ENCODE measurements around the gene RCL1. TPM values are rescaled to one million over a fixed set of nuclear protein-coding genes. Genes with fewer than 3 reads are reported as not detected.

The RCL1 gene
- total RNA-seq, 1 experiment from 2014 or later, result 51.7 TPM

DNA sequence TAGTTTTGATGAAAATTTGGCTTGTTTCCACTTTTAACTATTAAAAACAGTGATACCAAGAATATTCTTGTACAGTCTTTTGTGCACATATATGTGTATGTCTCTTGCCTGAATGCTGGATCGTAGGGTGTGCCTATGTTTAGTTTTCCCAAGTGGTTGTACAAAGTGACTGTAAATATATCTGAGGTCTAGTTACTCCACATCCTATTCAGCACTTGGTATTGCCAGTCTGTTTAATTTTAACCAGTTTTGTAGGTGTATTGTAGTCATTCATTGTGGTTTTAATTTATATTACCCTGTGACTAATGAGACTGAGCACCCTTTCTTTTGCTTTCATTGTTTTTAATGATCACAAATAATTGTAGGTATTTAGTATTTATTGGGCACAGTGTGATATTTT lies 17.8 kb downstream of the RCL1 start:
- no peak for DNase-seq (ENCODE audit: low spot score)

- DNase-seq (ENCODE audit: low spot score), result no peak
Observed at GRCh38 chr9:4811824-4812223, 19.1 kb downstream of the RCL1 start.

GRCh38 chr9:4812858-4813257 lies 20.1 kb downstream of the RCL1 start:
- DNase-seq (ENCODE audit: low spot score), result no peak

GRCh38 chr9:4814913-4815312 lies 22.2 kb downstream of the RCL1 start:
- DNase-seq (ENCODE audit: low spot score), result no peak

DNA sequence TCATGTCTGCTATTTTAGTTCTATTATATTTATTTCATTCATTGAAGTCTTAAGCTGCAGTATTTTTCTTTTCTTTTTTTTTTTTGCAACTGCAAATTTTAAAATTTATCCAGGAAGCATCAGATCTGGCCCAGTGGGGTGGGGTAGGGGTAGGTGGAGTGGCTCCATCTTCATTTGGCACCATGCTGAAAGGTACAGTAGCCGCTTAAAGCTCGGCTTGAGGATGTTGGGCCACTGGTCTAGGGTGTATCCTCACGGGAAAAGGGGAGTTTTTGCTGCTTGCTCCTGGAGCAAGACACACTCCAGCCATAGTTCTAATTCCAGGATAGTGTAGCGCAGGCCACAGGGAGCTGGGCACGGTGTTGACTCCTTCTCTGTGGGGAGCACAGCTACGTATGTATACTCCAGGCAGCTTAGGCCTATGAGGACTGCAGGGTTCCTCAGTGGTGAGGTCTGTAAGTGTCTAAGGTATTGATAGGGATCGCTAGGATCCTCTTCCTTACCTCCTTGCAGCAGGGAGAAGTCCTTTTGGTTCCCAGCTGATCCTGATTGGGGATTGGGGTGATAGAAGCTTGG lies 22.7 kb downstream of the RCL1 start:
- DNase-seq (ENCODE audit: low spot score), result no peak

- DNase-seq (ENCODE audit: low spot score), result no peak
Observed at GRCh38 chr9:4820168-4820567, 27.4 kb downstream of the RCL1 start.

DNA sequence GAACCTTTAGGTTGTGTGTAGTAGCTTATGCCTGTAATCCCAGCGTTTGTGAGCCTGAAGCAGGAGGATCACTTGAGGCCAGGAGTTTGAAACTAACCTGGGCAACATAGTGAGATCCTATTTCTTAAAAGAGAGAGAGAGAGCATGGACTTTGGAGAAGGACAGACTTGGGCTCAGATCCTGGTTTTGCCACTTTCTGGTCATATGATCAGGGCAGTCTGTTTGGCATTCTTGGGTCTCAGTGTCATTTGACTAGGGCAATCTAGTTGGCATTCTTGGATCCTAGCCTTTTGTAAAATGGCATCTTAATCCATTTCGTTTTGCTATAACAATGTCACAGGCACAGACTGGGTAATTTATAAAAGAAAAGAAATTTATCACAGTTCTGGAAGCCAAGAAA lies 28.4 kb downstream of the RCL1 start:
- no peak for DNase-seq (ENCODE audit: low spot score)

GRCh38 chr9:4822057-4822456 lies 29.3 kb downstream of the RCL1 start:
- DNase-seq (ENCODE audit: low spot score), result no peak

- DNase-seq (ENCODE audit: low spot score), result no peak
Observed at GRCh38 chr9:4826417-4827166, 33.8 kb downstream of the RCL1 start.

DNA sequence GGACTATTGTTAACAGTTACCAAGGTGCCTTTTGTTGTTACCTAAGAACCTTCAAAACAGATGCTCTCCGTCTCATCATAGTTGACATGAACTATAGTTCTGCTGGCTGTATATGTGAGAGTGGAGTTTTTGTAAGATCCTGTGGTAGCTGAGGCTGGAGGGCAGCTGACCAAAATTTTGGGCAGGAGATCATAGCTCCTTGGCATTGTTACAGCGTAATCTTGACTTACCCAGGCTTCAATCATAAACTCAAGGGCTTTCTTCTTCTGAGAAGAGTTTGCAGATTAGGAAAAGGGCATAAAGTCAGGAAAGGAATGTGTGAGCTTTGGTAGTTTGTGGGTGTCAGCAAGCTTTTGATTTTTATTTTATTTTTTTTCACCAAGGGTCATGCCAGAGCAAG lies 34.5 kb downstream of the RCL1 start:
- DNase-seq (ENCODE audit: low spot score), result no peak

- no peak for DNase-seq (ENCODE audit: low spot score)
Observed at GRCh38 chr9:4828761-4829160, 36.0 kb downstream of the RCL1 start.

- DNase-seq (ENCODE audit: low spot score), result no peak
Observed at GRCh38 chr9:4829969-4830368, 37.2 kb downstream of the RCL1 start.

DNA sequence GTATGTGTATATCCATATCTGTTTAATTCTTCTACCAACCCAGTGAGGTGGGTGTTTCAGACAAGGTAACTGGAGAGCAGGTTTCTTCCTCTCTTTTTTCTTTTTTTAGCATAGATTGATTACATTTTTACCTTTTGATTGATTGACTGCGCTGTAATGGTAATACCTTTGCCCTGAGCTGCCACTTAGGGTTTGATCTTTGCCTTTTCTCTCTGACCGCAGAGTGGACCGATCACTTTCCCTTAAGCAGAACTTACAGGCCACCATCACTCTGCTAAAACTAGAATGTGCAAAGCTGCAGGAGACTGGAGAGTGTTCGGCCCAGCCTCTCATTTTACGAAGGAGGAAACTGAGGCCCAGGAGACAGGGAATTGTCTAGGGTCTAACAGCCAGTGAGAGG lies 38.0 kb downstream of the RCL1 start:
- DNase-seq (ENCODE audit: low spot score), result no peak

DNA sequence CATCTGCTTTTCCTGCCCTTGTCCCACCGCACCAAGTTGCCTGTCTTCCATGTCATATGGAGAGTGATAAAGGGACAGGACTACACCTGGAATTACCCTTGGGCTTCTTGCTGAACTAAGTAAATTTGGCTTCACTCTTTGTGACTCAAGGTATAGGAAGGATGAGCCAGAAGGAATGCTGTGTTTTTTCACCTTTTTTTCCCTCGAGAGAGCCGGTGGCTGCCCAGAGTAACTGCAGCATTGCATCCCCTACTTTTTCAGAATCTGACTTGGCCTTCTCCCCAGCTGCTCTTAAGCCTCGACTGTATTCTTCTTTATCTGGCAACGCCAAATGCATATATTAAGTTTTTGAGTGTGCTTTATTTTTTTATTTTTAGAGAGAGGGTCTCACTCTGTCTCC lies 38.4 kb downstream of the RCL1 start:
- DNase-seq (ENCODE audit: low spot score), result no peak

DNA sequence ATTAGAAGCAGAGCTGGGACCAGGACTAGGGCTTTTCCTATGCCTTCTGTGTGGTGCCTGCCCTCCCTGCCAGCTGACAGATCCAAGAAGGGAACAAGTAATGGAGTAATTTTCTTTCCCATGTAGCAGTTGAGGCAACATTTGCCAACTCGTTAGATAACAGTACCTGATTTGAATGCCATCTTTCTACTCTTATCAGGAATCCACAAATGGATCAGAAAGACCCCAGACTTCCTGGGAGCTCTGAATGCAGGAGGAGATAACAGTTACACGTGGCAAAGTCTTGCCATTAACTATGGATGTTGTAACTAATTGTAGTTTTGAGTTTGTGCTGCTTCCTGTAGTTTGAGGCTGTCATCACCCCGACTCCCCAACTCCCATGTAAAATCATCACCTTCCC lies 39.2 kb downstream of the RCL1 start:
- no peak for DNase-seq (ENCODE audit: low spot score)

DNA sequence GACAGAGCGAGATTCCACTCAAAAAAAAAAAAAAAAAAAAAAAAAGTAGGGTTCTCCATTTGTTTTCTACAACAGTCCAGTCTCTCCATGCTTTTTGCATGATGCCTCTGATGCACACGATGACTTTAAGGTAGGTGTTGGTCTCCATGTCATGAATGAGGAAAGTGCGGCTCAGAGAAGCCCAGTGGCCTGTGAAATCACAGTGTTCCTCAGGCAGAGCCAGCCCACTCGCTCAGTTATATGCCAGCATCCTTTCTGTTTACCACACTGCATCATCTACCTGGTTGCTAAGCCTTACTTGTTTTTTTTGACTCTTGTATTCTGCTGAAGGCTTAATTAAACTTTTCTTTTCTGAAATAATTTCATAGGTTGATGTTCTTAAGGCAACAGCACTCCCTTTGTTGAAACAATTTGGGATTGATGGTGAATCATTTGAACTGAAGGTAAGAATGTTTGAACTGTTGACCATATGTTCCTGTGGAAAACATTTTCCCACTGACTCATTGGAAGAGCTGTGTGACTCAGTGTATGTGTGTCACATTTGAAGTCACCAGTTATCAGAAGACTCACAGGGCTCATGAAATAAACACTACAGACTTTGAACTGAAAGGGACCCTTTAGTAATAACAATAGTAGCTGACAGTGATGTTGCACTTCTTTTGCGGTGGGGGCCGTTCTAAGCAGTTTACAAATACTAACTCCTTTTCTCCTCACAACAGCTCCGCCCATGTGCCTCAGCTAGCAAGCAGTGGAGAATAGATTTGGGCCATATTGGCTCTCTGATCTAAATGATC lies 40.2 kb downstream of the RCL1 start:
- peak; percentile 36 for DNase-seq (ENCODE audit: low spot score)

DNA sequence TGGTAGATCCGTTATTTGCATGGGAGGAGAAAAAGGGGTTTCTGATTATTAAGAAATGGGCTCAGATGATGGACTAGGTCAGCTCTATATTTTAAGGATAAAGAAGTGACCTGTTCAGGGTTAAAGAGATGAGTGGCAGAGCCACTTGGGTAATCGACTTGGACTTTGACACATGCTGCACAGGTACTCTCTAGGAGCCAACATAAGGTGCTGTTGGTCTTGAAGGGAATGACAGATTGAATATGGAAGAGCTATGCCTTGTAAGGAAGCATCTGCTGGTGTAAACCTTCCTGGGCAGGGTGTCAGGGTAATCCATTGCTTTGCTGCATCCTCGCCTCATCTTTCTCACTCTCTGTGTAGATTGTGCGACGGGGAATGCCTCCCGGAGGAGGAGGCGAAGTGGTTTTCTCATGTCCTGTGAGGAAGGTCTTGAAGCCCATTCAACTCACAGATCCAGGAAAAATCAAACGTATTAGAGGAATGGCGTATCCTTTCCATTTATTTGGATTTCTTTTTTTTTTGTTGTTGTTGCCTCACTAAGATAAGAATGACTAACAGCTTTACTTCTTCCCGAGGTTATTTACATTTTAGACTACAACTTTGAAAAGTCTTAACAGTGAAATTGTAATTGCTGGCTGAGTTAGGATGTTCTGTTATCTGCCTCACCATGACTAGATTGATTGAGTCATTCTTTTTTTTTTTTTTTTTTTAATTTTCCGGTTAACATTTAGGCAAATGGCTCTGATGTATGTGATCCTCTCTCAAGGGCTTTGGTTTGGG lies 41.2 kb downstream of the RCL1 start:
- no peak for DNase-seq (ENCODE audit: low spot score)

- no peak for DNase-seq (ENCODE audit: low spot score)
Observed at GRCh38 chr9:4836676-4837075, 43.9 kb downstream of the RCL1 start.

DNA sequence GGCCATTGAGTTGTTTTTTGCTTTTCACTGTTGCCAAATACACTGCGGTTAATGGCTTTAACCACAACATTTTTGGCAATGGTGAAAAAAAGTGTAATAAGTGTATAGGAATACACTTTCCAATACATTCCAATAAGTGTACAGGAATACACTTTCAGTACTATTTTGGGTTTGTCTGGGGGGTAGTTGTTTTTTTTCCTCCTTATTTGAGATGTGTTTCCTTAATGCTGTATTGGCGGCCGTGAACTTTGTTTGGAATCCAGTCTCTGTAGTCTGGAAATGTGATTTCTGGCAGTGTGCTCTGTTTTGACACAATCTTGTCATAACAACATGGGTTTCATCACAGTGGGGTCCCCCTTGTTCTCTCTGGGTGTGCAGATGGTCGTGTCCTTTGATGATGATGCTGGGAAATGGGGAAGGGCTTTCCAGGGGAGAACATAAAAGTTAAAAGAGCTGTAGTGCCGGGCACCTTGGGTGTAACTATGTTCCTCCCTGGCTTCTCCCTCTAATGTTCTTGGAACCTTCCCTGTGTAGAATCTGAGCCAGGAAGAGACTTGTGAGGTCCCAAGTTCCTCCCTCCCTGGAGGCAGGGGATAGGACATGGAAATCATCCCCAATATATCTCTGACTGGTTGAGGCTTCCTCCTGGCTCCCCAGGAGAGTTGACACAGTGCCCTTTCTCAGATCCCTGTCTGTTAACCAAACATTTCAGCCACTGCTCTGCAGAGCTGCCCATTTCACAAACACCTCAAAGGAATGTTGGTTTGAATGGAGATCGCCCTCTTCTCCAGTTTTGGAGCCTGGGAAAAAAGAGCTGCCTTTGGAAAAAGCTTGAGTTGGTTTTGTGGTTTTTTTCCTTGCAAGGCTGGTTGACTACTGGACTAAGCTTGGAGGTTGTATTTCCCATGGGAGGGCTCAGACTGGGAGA lies 44.8 kb downstream of the RCL1 start:
- DNase-seq (ENCODE audit: low spot score), result no peak

- no peak for DNase-seq (ENCODE audit: low spot score)
Observed at GRCh38 chr9:4838189-4838546, 45.4 kb downstream of the RCL1 start.

GRCh38 chr9:4839470-4839912 lies 46.7 kb downstream of the RCL1 start:
- no peak for DNase-seq (ENCODE audit: low spot score)
